CD4-positive, alpha-beta T cell (primary cell): ENCODE data around the gene PAIP2B. TPM values are rescaled to one million over a fixed set of nuclear protein-coding genes. Genes with fewer than 3 reads are reported as not detected.
"Not testable (repeated sequence)": the region's sequence is repeated elsewhere in the genome, so short reads cannot be mapped to it uniquely, and the experiment has no call there.

Experiments used
- ATAC-seq: fragments of 200-7000 bp; cut with Tn5 transposase; one replicate; pipeline ENCODE4 v1.10.0; 2022; ENCODE audit warnings: mild to moderate bottlenecking; ENCODE audit not compliant: poor library complexity
- CTCF ChIA-PET: fragments of 350-600 bp; sonication (Branson Sonifier 250); formaldehyde crosslinking; loops from one replicate; lab custom pipeline; 2021; ENCODE audit warnings: antibody characterized with exemption, inconsistent platforms; lab: Charles Lee
- POLR2A ChIA-PET: fragments of 350-600 bp; sonication (Branson Sonifier 250); formaldehyde crosslinking; loops from one replicate; lab custom pipeline; 2021; ENCODE audit warnings: antibody characterized with exemption, inconsistent platforms; lab: Charles Lee
- DNase-seq, 14 experiments: peaks; one replicate each; pipeline ENCODE4 v3.0.0-alpha.2; 2013 to 2020; ENCODE audit warnings: mixed read lengths in 2 of 14
- H3K27ac ChIP-seq, 2 donors: one replicate each; pipeline versions ENCODE4 v1.5.1 to v1.7.0; 2013; ENCODE audit warnings: low read length in 2 of 2, low read depth in 1 of 2, mild to moderate bottlenecking in 1 of 2
- H3K27me3 ChIP-seq, 2 experiments: 1 replicate in 1 of 2; 2 replicates in 1 of 2; pipeline versions ENCODE4 v1.6.1 to v1.7.0; 2013; ENCODE audit warnings: low read length in 2 of 2, control low read depth in 1 of 2, mild to moderate bottlenecking in 1 of 2, moderate library complexity in 1 of 2; ENCODE audit not compliant: insufficient read depth in 2 of 2, control insufficient read depth in 1 of 2
- H3K36me3 ChIP-seq: one replicate; pipeline ENCODE4 v1.6.1; 2013; ENCODE audit warnings: low read length, control low read depth; ENCODE audit not compliant: insufficient read depth
- H3K4me1 ChIP-seq: one replicate; pipeline ENCODE4 v1.6.1; 2013; ENCODE audit warnings: low read length, control low read depth; ENCODE audit not compliant: insufficient read depth
- H3K4me3 ChIP-seq: one replicate; pipeline ENCODE4 v1.5.1; 2013; ENCODE audit warnings: mild to moderate bottlenecking, low read length, moderate library complexity
- H3K9me3 ChIP-seq, 2 experiments: 1 replicate in 1 of 2; 2 replicates in 1 of 2; pipeline versions ENCODE4 v1.6.1 to v1.7.0; 2013; ENCODE audit warnings: low read length in 2 of 2, mild to moderate bottlenecking in 2 of 2, control low read depth in 1 of 2, moderate library complexity in 1 of 2; ENCODE audit not compliant: control insufficient read depth in 1 of 2, insufficient read depth in 1 of 2
- H3K27ac Mint-ChIP-seq: one replicate; pipeline ENCODE4 v1.8.0; 2020; ENCODE audit warnings: mixed read lengths
- H3K27me3 Mint-ChIP-seq: one replicate; pipeline ENCODE4 v1.8.0; 2021; ENCODE audit warnings: mixed read lengths
- H3K36me3 Mint-ChIP-seq: one replicate; pipeline ENCODE4 v1.8.0; 2021; ENCODE audit warnings: low read depth, mixed read lengths
- H3K4me1 Mint-ChIP-seq: one replicate; pipeline ENCODE4 v1.8.0; 2021; ENCODE audit warnings: low read depth, mixed read lengths
- H3K4me3 Mint-ChIP-seq: one replicate; pipeline ENCODE4 v1.8.0; 2020; ENCODE audit warnings: mild to moderate bottlenecking, mixed read lengths
- H3K9me3 Mint-ChIP-seq: one replicate; pipeline ENCODE4 v1.8.0; 2020; ENCODE audit warnings: mixed read lengths
- intact Hi-C, 2 experiments: fragments of 100-400 bp; cut with DNase I in 1 of 2; cut with micrococcal nuclease in 1 of 2; formaldehyde crosslinking; loops; one replicate each; pipeline versions ENCODE4 v1.15.1 to v1.9.0; 2023 to 2025; cut with DNase I, micrococcal nuclease
- total RNA-seq, 174 experiments: library from RNA in 2 of 174; stranded (reverse) in 2 of 174; gene quantifications; one replicate each; pipeline ENCODE4 v1.2.3 and lab custom pipeline; 2021 to 2026
- TF ChIP-seq, protein P1 (sequence below): fragments of 200-600 bp; IDR thresholded peaks from one replicate; pipeline ENCODE4 v1.8.0; 2022; ENCODE audit warnings: antibody characterized with exemption, mild to moderate bottlenecking

The PAIP2B gene
- total RNA-seq, 2 experiments from 2014 or later, result 2.3 to 2.5 TPM

DNA sequence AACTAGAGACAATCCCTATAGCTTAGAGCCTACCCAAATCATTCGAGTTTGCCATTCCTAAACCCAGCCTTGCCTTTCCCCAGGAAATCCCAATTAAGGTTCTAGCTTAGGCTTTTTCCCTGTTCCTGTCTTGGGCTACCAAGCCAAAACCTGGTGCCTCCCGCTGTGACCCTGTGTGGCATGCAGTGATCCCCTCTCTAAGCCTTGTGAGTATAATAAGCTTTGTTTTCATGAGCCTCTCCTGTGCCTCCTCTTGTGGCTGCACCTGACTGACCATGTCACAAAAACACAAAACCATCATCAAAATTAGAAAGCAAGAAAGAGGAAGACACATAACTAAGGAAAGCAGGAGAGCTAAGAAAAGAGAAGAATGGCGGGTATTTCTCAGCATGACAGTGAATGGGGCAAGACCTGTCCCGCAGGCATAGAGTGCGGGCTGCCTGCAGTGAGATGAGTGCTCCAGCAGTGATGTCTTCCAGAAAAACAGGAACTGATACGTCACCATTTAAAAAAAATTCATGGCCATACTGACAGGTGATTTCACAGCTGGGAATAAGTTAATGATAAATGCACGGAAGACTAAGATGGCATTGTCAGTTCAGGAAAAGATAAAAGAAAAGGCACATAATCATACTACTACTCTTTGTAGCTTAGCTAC is 9.2 kb upstream of the PAIP2B start:
- peaks cover 39% of the 10 kb centered on the region for H3K27me3 Mint-ChIP-seq
- Histone ChIP-seq H3K4me3 (no peak overlapping the region), H3K9me3 (peaks cover 0 to 4% of the 10 kb centered on the region in 2 experiments), H3K27ac (no peak overlapping the region), H3K36me3 (no peaks in the 10 kb centered on the region), H3K27me3 (peaks cover 0 to 4% of the 10 kb centered on the region in 2 experiments), H3K4me1 (no peaks in the 10 kb centered on the region)
- ChIA-PET POLR2A (interaction anchor here (2.5 kb wide), 1 partner anchor 9 kb away, joined by 14 read pairs; the partner anchor contains the start of gene PAIP2B), CTCF (no interaction called here)
- H3K36me3 Mint-ChIP-seq, result no peaks in the 10 kb centered on the region
- DNase-seq (no peak), ATAC-seq (no peak)
- no peak overlapping the region for H3K27ac Mint-ChIP-seq
- no peak overlapping the region for H3K4me3 Mint-ChIP-seq
- H3K9me3 Mint-ChIP-seq, result no peaks in the 10 kb centered on the region
- TF ChIP-seq, protein P1, sequence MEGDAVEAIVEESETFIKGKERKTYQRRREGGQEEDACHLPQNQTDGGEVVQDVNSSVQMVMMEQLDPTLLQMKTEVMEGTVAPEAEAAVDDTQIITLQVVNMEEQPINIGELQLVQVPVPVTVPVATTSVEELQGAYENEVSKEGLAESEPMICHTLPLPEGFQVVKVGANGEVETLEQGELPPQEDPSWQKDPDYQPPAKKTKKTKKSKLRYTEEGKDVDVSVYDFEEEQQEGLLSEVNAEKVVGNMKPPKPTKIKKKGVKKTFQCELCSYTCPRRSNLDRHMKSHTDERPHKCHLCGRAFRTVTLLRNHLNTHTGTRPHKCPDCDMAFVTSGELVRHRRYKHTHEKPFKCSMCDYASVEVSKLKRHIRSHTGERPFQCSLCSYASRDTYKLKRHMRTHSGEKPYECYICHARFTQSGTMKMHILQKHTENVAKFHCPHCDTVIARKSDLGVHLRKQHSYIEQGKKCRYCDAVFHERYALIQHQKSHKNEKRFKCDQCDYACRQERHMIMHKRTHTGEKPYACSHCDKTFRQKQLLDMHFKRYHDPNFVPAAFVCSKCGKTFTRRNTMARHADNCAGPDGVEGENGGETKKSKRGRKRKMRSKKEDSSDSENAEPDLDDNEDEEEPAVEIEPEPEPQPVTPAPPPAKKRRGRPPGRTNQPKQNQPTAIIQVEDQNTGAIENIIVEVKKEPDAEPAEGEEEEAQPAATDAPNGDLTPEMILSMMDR, result no peak
- intact Hi-C loops, result no loop called here
- H3K4me1 Mint-ChIP-seq, result no peaks in the 10 kb centered on the region

GRCh38 chr2:71233072-71233471 is 6.2 kb upstream of the PAIP2B start:
- H3K36me3 ChIP-seq, H3K4me1 Mint-ChIP-seq, ATAC-seq, POLR2A ChIA-PET, H3K9me3 ChIP-seq, H3K27me3 ChIP-seq, H3K4me3 ChIP-seq, H3K4me1 ChIP-seq, H3K27ac ChIP-seq, H3K9me3 Mint-ChIP-seq, H3K4me3 Mint-ChIP-seq, H3K27ac Mint-ChIP-seq, CTCF ChIA-PET, intact Hi-C loops, DNase-seq, H3K36me3 Mint-ChIP-seq: not testable (repeated sequence)
- H3K27me3 Mint-ChIP-seq, result peaks cover 39% of the 10 kb centered on the region

DNA sequence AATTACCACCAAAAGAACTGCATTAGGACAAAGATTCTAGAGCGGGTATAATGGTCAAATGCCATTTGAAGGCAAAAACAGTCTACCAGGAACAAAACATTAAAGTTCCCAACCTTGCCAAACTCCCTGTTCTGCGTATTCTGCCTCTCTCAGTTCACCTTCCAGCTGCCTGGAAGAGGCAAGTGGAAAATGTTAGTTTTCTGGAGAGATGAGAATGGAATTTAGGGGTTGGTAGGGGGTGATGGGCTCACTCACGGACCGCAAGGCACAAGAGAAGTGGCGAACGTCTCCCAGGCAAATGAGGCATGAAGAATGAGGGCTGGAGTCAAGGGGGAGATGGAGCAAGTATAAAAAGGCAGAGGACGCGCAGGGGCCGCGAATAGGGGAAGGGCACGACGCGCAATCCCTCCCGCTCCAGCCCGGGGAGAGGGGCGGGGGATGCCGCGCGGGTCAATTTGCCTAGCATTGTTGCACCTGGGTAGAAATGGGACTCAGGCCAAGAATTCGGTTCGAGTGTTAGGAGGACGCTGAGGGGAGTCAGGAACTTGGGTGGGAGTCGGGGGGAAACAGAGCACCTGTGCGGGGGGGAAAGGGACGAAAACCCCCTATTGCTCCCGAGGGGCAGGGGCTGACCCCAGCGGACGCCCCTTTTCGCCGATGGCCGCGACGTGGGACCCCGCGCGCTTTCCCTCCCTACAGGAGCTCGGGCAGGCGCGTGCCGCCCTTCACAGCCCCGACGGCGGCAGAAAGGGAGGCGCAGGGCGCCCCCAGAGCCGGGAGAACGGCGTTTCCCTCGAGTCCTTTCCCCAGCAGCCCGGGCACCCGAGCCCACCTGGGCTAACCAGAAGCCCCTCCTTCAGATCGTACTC is 573 bp downstream of the PAIP2B start:
- Histone ChIP-seq H3K27ac (peak overlapping the region; percentile 42 to 64), H3K9me3 (no peaks in the 10 kb centered on the region), H3K4me3 (peak overlapping the region; percentile 70), H3K36me3 (no peaks in the 10 kb centered on the region), H3K4me1 (peaks cover 15% of the 10 kb centered on the region), H3K27me3 (no peaks in the 10 kb centered on the region)
- peaks cover 6% of the 10 kb centered on the region for H3K36me3 Mint-ChIP-seq
- ChIA-PET CTCF (interaction anchor here (1.0 to 2.5 kb wide), 2 partner anchors 46 to 105 kb away, joined by 3 to 14 read pairs; partner anchors contain the start of gene ZNF638), POLR2A (interaction anchor here (0.6 to 2.8 kb wide), 10 partner anchors 10 to 1789 kb away, joined by 3 to 49 read pairs (median 10); partner anchors contain the start of genes C2orf42, MCEE, MPHOSPH10 and NAGK)
- peak in 11 of 14 experiments; percentile 3 to 59 (median 9) for DNase-seq
- peak overlapping the region; percentile 90 for H3K4me3 Mint-ChIP-seq
- H3K27ac Mint-ChIP-seq, result peak overlapping the region; percentile 84
- intact Hi-C loops, result loop anchor here in 1 of 2 experiments (2.0 to 10.0 kb wide), 3 partner anchors 96 to 232 kb away; partner anchors contain the start of genes MCEE, MPHOSPH10 and TEX261
- H3K27me3 Mint-ChIP-seq, result peaks cover 7% of the 10 kb centered on the region
- no peaks in the 10 kb centered on the region for H3K9me3 Mint-ChIP-seq
- ATAC-seq, result peak; percentile 17
- peaks cover 28% of the 10 kb centered on the region for H3K4me1 Mint-ChIP-seq
- TF ChIP-seq, protein P1, result no peak
